HG02938 (cell line): Measurements from ENCODE around the gene HRH2.
"Not testable (repeated sequence)": the region's sequence is repeated elsewhere in the genome, so short reads cannot be mapped to it uniquely, and the experiment has no call there.

ENCODE experiments used
- ATAC-seq: cut with Tn5 transposase; IDR thresholded peaks from one replicate; pipeline ENCODE4 v1.9.1; 2021; ENCODE audit warnings: mild to moderate bottlenecking, moderate library complexity; ENCODE audit not compliant: unreplicated experiment

HRH2 gene

DNA sequence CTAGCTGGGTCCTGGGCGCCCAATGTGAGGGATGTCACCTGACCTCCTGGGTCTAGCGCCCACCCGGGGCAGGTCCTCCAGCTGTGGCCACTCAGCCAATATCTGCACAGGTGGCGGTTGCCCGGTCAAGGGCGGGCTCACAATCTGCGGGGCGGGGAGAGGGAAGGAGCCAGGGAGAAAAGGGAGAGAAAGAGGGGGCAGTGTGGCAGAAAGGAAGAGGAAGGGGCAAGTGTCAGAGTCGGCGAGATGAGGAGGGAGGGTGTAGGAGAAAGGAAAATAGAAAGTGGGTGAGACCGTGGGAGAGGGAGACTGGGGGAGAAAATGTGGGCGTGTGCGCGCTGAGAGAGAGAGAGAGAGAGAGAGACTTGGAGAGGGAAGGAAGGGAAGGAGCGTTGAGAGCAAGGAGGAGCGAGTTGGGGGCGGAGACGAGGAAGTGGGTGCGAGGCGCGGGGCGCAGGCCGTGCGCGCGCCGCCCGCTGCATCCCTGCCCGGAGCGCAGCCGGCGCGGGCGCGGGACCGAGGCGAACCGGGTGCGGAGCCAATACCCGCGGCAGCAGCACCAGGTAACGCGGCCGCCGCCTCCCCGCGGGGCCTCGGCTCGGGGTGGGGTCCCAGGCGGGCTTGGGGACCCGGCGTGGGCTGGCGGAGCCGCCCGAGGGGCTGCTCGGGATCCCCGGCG lies at the start of gene HRH2:
Gene HRH2, plus strand, starts transcription at position 479 of the 679 bp plus-strand sequence. CDS start 25,163 bp downstream, outside the sequence.
- ATAC-seq, result no peak

DNA sequence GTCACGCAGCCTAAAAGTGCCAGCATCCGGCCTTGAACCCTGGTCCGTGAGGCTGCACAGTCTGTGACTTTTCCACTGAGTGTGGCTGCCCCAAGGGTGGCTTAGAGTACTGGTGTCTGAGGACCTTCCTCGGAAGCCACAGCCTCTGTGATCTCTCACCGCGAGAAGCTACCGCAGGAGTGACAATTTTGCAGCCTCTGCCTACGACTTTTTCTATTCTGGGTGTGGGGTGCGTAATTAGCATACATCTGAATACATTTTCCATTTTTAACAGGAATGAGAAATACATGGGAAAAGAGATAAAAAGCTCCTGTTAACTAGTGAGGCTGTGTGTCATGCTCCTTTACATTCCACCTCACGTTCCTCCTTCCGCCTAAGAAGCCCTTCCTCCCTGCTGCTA lies 48.3 kb upstream of the HRH2 start:
- no peak for ATAC-seq

DNA sequence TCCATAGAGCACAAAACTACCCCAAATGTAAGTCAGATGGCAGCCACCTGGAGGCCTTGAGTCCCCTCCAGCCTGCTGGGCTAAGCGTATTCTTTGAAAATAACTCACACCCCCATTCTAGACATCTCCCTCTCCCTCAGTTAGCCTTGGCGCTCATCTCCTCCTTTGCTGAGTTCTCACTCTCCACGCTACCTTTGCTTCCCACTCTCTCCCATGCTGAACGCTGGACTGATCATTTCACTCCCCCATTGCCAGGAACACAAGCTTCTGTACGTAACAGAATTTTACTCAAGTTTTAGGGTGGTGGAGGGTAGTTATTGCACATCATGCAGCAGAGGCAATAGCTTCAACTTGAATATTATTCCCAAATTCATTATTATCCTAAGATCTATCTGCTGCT lies 47.5 kb upstream of the HRH2 start:
- ATAC-seq, result no peak

DNA sequence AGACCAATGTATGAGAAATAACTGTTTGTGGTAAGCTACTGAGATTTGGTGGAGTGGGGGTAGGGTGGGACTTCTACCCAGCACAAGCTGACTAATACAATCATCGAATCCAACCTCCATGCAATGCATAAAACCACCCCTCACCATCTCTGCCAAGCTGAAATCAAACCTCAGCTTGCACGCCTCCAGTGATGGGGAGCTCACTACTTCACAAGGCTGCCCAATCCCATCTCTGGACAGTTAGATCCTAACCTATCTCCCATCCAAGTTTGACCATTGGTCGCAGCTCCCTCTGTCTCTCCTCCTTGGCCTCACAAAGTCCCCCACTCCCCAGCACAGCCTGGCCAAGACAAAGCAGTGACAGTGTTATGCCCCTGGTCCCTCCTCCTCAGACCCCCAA lies 47.0 kb upstream of the HRH2 start:
- ATAC-seq, result no peak

DNA sequence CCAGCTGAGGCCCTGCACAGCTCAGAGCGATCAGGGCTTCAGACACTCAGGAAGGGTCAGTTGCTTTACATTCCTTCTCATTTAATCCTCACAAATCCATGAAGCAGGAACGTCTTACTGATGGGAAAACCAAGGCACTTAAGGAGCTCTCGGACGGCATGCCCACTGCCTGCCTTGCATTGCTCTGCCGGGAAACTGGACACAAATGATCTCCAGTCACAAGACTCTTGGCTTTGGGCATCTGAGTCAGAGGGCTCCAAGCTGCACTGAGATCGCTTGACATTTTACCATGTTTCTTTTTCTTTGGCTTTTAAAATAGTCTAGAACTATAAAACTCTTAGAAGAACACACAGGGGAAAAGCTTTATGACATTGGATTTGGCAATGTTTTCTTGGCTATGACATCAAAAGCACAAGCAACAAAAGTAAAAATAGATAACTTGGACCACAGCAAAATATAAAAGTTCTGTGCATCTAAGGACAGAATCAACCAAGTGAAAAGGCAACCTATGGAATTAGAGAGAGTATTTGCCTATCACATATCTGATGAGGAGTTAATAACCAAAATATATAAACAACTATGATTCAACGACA lies 43.6 kb upstream of the HRH2 start:
- no peak for ATAC-seq

GRCh38 chr5:175614861-175615260 lies 43.0 kb upstream of the HRH2 start:
- no peak for ATAC-seq

GRCh38 chr5:175616083-175616482 lies 41.8 kb upstream of the HRH2 start:
- ATAC-seq, result no peak

GRCh38 chr5:175616527-175616926 lies 41.3 kb upstream of the HRH2 start:
- not testable (repeated sequence) for ATAC-seq

- ATAC-seq, result no peak
Observed at GRCh38 chr5:175617447-175617846, 40.4 kb upstream of the HRH2 start.

GRCh38 chr5:175620527-175620926 lies 37.3 kb upstream of the HRH2 start:
- no peak for ATAC-seq

- ATAC-seq, result no peak
Observed at GRCh38 chr5:175621971-175622370, 35.9 kb upstream of the HRH2 start.

GRCh38 chr5:175623088-175623487 lies 34.8 kb upstream of the HRH2 start:
- ATAC-seq, result no peak

GRCh38 chr5:175624316-175624715 lies 33.6 kb upstream of the HRH2 start:
- ATAC-seq, result no peak

- no peak for ATAC-seq
Observed at GRCh38 chr5:175627005-175627404, 30.9 kb upstream of the HRH2 start.

GRCh38 chr5:175627739-175628138 lies 30.1 kb upstream of the HRH2 start:
- ATAC-seq, result no peak

GRCh38 chr5:175628668-175629067 lies 29.2 kb upstream of the HRH2 start:
- ATAC-seq, result no peak

GRCh38 chr5:175629261-175629660 lies 28.6 kb upstream of the HRH2 start:
- no peak for ATAC-seq

- ATAC-seq, result no peak
Observed at GRCh38 chr5:175629793-175630192, 28.1 kb upstream of the HRH2 start.

DNA sequence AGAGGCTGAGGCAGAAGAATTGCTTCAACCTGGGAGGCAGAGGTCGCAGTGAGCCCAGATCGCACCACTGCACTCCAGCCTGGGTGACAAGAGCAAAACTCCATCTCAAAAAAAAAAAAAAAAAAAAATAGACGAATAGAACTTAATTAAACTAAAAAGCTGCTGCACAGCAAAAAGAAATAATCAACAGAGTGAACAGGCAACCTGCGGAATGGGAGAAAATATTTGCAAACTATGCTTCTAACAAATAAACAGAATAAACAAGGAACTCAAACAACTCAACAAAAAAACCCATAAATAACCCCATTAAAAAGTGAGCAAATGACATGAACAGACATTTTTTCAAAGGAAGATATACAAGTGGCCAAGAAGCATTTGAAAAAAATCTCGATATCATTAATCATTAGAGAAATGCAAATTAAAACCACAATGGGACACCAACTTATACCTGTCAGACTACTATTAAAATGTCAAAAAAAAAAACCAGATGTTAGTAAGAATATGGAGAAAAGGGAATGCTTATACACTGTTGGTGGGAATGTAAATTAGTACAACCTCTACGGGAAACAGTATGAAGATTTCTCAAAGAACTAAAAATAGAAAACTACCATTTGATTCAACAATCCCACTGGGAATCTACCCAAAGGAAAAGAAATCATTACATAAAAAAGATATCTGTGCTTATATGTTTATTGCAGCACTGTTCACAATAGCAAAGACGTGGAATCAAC lies 21.9 kb upstream of the HRH2 start:
- no peak for ATAC-seq

GRCh38 chr5:175638305-175638704 lies 19.6 kb upstream of the HRH2 start:
- no peak for ATAC-seq

GRCh38 chr5:175640106-175640775 lies 17.6 kb upstream of the HRH2 start:
- no peak for ATAC-seq

- ATAC-seq, result no peak
Observed at GRCh38 chr5:175642998-175643397, 14.9 kb upstream of the HRH2 start.
